ENCODE data around the gene SRRD. TPM values are rescaled to one million over a fixed set of nuclear protein-coding genes. Genes with fewer than 3 reads are reported as not detected.

Gene SRRD
- total and polyA plus RNA-seq, 8 donors, result 4.0 to 64.2 (median 10.0) TPM

- peak in 1 of 2 donors; percentile 1 for DNase-seq
- 66 to 83% (median 74%) methylated on average over 15 of the region's 15 CpGs for WGBS, 5 donors
- peaks cover 0 to 15% (median 0%) of the 10 kb centered on the region in 4 donors for H3K4me1 ChIP-seq
- H3K4me3 ChIP-seq, result peak overlapping the region in 1 of 4 donors; percentile 0
- no peaks in the 10 kb centered on the region for H3K9me3 ChIP-seq
- TF ChIP-seq EP300 (IDR thresholded peaks at IDR 0.05) (no peak), POLR2A (IDR thresholded peaks at IDR 0.05) (no peak), CTCF (IDR thresholded peaks at IDR 0.05) (no peak), POLR2AphosphoS5 (IDR thresholded peaks at IDR 0.05) (no peak)
- no peaks in the 10 kb centered on the region for H3K27me3 ChIP-seq
- peak overlapping the region in 2 of 5 donors; percentile 20 to 69 for H3K27ac ChIP-seq
- H3K36me3 ChIP-seq, result peaks cover 12 to 47% (median 40%) of the 10 kb centered on the region in 4 donors
- intact Hi-C loops (cut with DNase I; ENCODE audit: low total_unique reads), result no loop called here
These were observed 35.9 kb upstream of the SRRD start for GRCh38 chr22:26447584-26448329.

GRCh38 chr22:26448334-26448733 lies 35.3 kb upstream of the SRRD start:
- DNase-seq, result no peak
- Histone ChIP-seq H3K9me3 (no peaks in the 10 kb centered on the region), H3K27me3 (no peaks in the 10 kb centered on the region), H3K36me3 (peaks cover 18 to 49% (median 41%) of the 10 kb centered on the region in 4 donors), H3K4me1 (peaks cover 0 to 15% (median 0%) of the 10 kb centered on the region in 4 donors), H3K27ac (peak overlapping the region in 1 of 5 donors; percentile 69), H3K4me3 (no peak overlapping the region)
- intact Hi-C loops (cut with DNase I; ENCODE audit: low total_unique reads), result no loop called here
- WGBS, 5 donors, result 66 to 77% (median 72%) methylated on average over 4 to 5 of the region's 5 CpGs
- TF ChIP-seq EP300 (IDR thresholded peaks at IDR 0.05) (no peak), POLR2A (IDR thresholded peaks at IDR 0.05) (no peak), CTCF (IDR thresholded peaks at IDR 0.05) (no peak), POLR2AphosphoS5 (IDR thresholded peaks at IDR 0.05) (no peak)

- H3K36me3 ChIP-seq, result peaks cover 24 to 51% (median 44%) of the 10 kb centered on the region in 4 donors
- H3K27me3 ChIP-seq, result no peaks in the 10 kb centered on the region
- 72 to 92% (median 83%) methylated on average over 4 to 6 of the region's 6 CpGs for WGBS, 5 donors
- TF ChIP-seq CTCF (IDR thresholded peaks at IDR 0.05) (no peak), POLR2AphosphoS5 (IDR thresholded peaks at IDR 0.05) (no peak), EP300 (IDR thresholded peaks at IDR 0.05) (no peak), POLR2A (IDR thresholded peaks at IDR 0.05) (no peak)
- H3K9me3 ChIP-seq, result no peaks in the 10 kb centered on the region
- H3K27ac ChIP-seq, result no peak overlapping the region
- H3K4me1 ChIP-seq, result peaks cover 0 to 15% (median 0%) of the 10 kb centered on the region in 4 donors
- no peak for DNase-seq
- no peak overlapping the region for H3K4me3 ChIP-seq
- intact Hi-C loops (cut with DNase I; ENCODE audit: low total_unique reads), result no loop called here
These were observed 34.7 kb upstream of the SRRD start for GRCh38 chr22:26448941-26449340.

- 83 to 88% (median 86%) methylated on average over 9 of the region's 9 CpGs for WGBS, 5 donors
- Histone ChIP-seq H3K9me3 (no peaks in the 10 kb centered on the region), H3K36me3 (peaks cover 27 to 56% (median 48%) of the 10 kb centered on the region in 4 donors), H3K4me3 (no peak overlapping the region), H3K4me1 (peaks cover 0 to 13% (median 0%) of the 10 kb centered on the region in 4 donors), H3K27ac (no peak overlapping the region), H3K27me3 (no peaks in the 10 kb centered on the region)
- TF ChIP-seq CTCF (IDR thresholded peaks at IDR 0.05), result no peak
- no peak for TF ChIP-seq POLR2AphosphoS5 (IDR thresholded peaks at IDR 0.05)
- no peak for TF ChIP-seq POLR2A (IDR thresholded peaks at IDR 0.05)
- TF ChIP-seq EP300 (IDR thresholded peaks at IDR 0.05), result no peak
- no peak for DNase-seq
- intact Hi-C loops (cut with DNase I; ENCODE audit: low total_unique reads), result no loop called here
These were observed 33.1 kb upstream of the SRRD start for GRCh38 chr22:26450453-26451185.

Data from stomach (tissue), 9 donors.